ENCODE data around the gene UBXN11.
A peak's percentile ranks its signal among the peaks of the same experiment; 100 is the strongest.
"Not testable (repeated sequence)": the region's sequence is repeated elsewhere in the genome, so short reads cannot be mapped to it uniquely, and the experiment has no call there.

Gene UBXN11

DNA sequence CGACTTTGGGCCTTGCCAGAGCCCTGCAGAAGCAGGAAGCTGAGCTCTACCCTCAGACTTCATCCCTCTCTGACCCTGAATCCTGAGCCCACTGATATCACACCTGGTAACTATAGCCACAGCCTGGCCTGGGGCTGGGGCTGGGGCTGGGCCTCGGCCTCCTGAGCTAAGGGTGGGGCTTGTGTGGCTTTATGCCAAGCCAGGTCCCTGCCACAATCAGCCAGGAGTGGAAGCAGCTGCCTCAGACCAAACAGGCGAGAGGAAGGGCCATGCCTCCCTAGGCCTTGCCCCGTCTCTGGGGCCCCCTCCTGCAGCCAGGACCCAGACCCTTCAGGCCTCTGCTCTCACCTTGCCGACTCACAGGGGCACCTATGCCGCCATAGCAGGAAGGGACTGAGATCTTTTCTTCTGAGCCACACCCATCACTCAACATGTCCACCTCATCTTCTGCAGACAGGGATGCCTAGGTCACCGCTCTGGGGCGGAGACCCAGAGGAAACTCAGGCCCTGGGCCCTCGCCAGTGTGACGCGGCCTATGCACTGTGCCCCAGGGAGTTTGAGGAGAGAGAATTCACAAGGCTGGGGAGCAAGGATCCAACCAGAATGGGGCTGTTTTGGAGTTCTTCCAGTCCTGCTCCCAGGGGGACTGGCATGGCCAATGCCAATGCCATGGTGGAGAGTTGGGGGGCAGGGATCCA lies 5.7 kb downstream of the UBXN11 start:
- no peak for DNase-seq

DNA sequence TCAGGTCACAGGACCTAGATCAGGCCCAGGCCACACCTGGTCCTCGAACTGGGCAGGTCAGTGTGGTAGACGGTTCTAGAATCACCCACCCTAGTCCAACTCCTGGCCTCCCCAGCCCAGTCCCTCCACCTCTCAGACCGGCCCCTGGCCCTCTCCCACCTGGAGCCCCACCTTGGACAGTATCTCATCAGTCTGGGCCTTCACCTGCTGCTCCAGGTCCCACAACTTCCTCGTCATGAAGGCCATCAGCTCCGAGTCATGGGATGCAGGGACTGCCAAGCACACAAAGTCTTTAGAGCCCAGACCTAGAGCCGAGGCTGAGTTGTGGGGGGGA lies 8.7 kb downstream of the UBXN11 start:
- no peak for DNase-seq

GRCh38 chr1:26297057-26297790 lies 9.2 kb downstream of the UBXN11 start:
- DNase-seq = no peak

- no peak for DNase-seq
Measured at GRCh38 chr1:26296340-26297056, 9.9 kb downstream of the UBXN11 start.

- no peak for DNase-seq
Measured at GRCh38 chr1:26295194-26296138, 11.0 kb downstream of the UBXN11 start.

DNA sequence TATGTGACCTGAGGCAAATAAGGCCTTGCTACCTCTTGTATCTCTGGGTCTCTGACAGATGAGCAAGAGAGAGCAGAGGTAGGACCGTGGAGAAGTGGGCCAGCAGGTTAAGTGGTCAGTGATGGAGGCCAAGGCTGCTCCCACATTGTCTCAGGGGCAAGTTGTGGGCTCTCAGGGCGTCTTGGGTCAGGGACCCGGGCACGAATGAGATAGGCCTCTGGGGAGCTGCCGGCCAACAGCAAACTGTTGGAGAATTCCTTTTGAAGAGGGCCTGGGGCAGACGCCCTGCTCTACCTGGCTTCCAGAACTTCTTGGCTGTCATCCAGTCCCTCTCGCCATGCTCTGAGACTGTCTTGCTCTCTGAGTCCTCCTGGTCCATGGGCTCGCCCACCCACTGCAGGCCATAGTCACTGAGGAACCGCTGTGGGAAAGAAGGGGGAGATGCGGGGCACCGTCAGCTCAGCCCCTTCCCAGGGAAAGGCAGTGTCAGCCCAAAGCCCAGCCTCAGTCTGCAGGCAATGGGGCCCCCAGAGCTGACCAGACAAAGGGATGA lies 12.4 kb downstream of the UBXN11 start:
- no peak for DNase-seq

DNA sequence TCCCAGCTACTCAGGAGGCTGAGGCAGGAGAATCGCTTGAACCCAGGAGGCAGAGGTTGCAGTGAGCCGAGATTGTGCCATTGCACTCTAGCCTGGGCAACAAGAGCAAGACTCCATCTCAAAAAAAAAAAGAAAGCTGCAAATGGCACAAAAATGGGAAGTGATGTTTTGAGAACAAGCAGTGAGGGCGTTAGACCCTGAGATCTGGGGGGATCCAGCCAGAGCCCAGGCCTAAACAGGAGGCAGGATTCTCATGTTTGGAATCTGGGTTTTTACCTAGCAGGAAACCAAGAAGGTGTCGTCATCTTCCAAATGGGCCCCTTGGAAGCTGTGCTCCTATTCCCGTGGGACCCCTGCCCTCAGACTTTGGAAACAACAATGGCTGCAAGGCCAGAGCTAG lies 13.7 kb downstream of the UBXN11 start:
- not testable (repeated sequence) for DNase-seq

DNA sequence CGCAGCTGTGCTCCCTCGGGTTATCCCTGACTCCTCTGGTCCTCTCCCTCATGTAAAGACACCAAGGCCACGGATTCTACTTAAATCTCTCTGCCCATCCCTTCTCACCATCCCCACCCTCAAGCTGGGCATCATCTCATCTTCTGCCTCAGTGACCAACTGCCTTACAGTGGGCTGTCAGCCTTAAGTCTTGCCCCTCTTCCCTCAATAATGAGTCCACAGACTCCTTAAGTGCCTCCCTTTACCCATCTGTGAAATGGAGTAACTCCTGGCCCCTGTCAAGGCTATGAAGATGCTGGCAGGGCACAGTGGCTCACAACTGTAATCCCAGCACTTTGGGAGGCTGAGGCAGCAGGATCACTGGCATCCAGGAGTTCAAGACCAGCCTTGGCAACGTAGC lies 14.5 kb downstream of the UBXN11 start:
- DNase-seq = no peak

DNA sequence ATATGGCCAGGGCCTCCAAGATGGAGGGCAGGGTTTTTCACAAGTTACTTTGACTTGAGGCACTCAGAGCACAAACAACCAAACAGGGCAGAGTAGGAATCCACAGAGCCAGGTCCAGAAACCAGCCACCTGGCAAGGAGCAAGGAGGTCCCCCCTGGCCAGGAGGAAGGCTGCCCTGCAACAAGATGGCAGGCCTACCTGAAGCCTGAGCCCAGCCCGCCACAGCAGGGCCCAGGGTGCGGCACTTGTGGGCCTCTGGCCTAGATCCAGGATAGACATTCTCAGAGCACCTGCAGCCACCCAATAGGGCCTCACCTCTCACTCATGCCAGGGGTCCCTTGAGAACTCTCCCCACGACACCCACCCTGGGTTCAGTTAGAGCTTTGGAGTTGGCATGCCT lies 15.0 kb downstream of the UBXN11 start:
- DNase-seq = no peak

GRCh38 chr1:26290882-26291261 lies 15.6 kb downstream of the UBXN11 start:
- no peak for DNase-seq

DNA sequence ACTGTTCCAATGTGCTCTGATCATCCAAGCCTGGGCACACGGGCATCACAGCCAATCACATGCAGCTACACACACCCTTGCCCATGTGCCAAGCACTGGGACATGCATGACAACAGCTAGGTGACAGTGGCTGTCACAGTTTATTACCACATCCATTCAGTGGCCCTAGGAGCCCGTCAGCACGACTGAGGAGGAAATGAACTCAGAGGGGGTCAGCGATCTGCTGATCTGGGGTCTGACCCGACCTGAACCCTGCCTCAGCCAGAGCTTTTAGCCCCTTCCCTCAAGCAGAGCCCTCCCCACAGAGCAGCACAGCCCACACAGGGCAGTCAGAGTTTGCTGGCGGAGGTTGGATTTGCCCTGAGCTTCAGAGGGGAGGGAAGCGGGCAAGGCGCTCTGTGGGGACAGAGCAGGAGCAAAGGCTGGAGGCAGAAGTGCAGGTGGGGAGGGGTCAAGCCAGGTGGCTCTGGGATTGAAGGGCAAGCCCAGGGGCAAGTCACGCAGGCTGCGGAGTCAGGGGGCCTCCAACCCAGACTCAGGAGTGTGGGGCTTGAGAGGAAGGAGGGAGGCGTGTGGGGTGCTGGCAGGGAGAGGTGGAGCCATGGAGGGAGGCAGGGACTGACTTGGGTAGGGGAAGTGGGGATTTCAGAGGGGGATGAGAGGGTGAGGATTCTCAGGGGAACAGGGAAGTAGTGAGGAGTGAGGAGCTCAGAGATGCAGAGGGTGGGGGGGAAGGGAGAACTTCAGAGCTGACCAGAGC lies 16.1 kb downstream of the UBXN11 start:
- DNase-seq = no peak

- peak; percentile 53 for DNase-seq
Measured at GRCh38 chr1:26289158-26290059, 17.0 kb downstream of the UBXN11 start.

GRCh38 chr1:26288311-26288941 lies 18.0 kb downstream of the UBXN11 start:
- peak; percentile 58 for DNase-seq

DNA sequence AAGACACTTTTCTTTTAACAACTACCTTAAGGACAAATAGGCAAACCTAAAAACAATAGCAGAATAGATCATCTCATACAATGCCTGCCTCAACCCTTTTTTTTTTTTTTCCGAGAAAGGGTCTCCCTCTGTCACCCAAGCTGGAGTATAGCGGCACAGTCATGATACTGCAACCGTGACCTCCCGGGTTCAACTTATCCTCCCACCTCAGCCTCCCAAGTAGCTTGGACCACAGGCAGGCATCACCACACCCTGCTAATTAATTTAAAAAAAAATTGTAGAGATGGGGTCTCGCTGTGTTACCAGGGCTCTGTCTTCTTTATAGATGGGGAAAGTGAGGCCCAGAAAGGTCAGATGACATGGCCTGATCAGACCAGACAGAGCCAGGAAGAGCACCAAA lies 18.6 kb downstream of the UBXN11 start:
- DNase-seq = no peak

DNA sequence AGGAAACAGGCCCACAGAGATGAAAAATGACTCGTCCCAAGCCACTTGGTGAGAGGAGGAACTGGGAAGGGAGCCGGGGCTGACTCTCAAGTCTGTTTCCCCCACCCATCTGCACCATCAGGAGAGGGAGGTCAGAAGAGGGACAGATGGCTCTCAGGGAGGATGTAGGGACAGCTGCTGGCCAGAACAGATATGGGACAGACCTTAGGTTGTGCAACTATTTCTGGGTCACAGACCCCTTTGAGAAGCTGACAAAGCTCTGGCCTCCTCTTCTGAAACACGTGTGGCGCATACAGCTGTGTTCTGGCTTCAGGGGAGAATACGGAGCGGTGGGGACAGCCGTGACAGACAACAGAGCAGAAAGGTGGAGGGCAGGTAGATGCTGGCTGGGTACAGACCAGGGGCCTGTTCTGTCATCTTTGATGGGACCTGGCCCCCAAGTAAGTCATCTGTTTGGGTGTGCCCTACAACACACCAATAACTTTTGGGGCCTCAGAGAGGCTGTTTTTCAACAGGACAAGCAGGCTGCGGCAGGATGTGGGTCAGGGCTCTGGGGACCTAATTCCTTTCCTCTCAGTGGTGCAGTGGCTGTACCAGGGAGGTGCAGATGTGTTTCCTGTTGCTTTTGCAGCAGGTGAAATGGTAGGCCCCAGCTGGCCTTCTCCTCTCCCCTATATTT lies 19.3 kb downstream of the UBXN11 start:
- peak; percentile 83 for DNase-seq

DNA sequence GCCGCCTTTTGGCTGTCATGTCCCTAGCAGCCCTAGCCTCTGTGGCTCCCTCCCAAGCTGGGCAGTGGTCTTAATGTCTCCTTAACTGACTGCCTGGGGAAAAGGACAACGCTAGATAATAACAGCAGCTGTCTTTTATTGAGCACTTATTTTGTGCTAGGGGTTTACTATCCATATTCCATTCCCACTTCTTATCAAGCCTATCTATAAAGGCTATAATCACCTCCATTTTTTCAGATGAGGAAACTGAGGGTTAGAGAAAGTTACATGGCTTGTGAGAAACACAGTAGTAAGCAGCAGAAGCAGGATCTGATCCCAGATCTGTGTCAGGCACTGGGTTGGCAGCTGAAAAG lies 20.4 kb downstream of the UBXN11 start:
- no peak for DNase-seq

GRCh38 chr1:26285366-26286063 lies 20.9 kb downstream of the UBXN11 start:
- DNase-seq = peak; percentile 38

GRCh38 chr1:26284597-26285347 lies 21.7 kb downstream of the UBXN11 start:
- DNase-seq = peak; percentile 96

Measured in activated gamma-delta T cell treated with Interleukin-2 at 50 U/mL for 16 hours (primary cell).